Measurements from ENCODE around the gene CBR4. TPM values are rescaled to one million over a fixed set of nuclear protein-coding genes. Genes with fewer than 3 reads are reported as not detected.

Gene CBR4
- total RNA-seq, 1 experiment from 2014 or later, result 33.6 TPM

GRCh38 chr4:169030562-169030982 is 20.5 kb upstream of the CBR4 start:
- Histone ChIP-seq H2BK20ac (ENCODE audit: low read depth, low read length, poor library complexity, severe bottlenecking) (no peak overlapping the region), H2BK12ac (ENCODE audit: insufficient read length, low read depth, low read length) (no peak overlapping the region), H3K14ac (ENCODE audit: insufficient read depth, low read length) (no peak overlapping the region), H3K18ac (ENCODE audit: insufficient read length, low read depth, low read length) (no peak overlapping the region), H4K91ac (ENCODE audit: insufficient read length, low read depth, low read length) (no peak overlapping the region), H4K5ac (ENCODE audit: insufficient read length, low read depth, low read length) (no peak overlapping the region), H3K9me3 (ENCODE audit: control insufficient read depth, low read depth, low read length) (no peaks in the 10 kb centered on the region), H2AFZ (ENCODE audit: low read length) (no peak overlapping the region), H2AK5ac (ENCODE audit: insufficient read length, low read length) (no peak overlapping the region), H3K56ac (ENCODE audit: insufficient read length, low read depth, low read length) (no peak overlapping the region), H3K27ac (ENCODE audit: insufficient read length, low read depth, low read length) (no peak overlapping the region), H4K8ac (replicated peaks; ENCODE audit: insufficient read length, low read depth, low read length) (no peak overlapping the region), H3K27me3 (ENCODE audit: insufficient read depth, low read length) (no peaks in the 10 kb centered on the region), H2BK120ac (ENCODE audit: low read depth, low read length, poor library complexity, severe bottlenecking) (no peak overlapping the region), H3K23me2 (ENCODE audit: insufficient read length, low read depth, low read length, poor library complexity, severe bottlenecking) (no peaks in the 10 kb centered on the region), H3T11ph (ENCODE audit: low read length) (no peak overlapping the region), H3K4ac (ENCODE audit: low read depth, low read length) (no peak overlapping the region), H2BK5ac (ENCODE audit: insufficient read length, low read length) (no peak overlapping the region), H3K79me2 (ENCODE audit: insufficient read depth, low read length) (no peaks in the 10 kb centered on the region), H3K4me2 (ENCODE audit: insufficient read depth, insufficient read length, low read length) (no peak overlapping the region), H3K4me1 (ENCODE audit: insufficient read depth, low read length) (no peaks in the 10 kb centered on the region), H3K9ac (ENCODE audit: extremely low read depth, insufficient read length, low read length) (no peak overlapping the region), H4K20me1 (ENCODE audit: control insufficient read depth, insufficient read depth, insufficient read length) (no peaks in the 10 kb centered on the region), H3K79me1 (ENCODE audit: insufficient read depth, low read depth, low read length, poor library complexity, severe bottlenecking) (no peaks in the 10 kb centered on the region), H3K23ac (ENCODE audit: insufficient read length, low read depth, low read length) (no peak overlapping the region), H2BK15ac (ENCODE audit: low read depth, low read length) (no peak overlapping the region)
- WGBS (ENCODE audit: extremely low coverage, insufficient read length, low lambda C conversion rate), result no CpG with 5 or more reads among the region's 6 CpGs
- peaks cover 13 to 15% of the 10 kb centered on the region in 2 experiments for H3K4me1 Mint-ChIP-seq
- no peaks in the 10 kb centered on the region for H3K27me3 Mint-ChIP-seq (ENCODE audit: low read depth)
- TF ChIP-seq CTCF (conservative IDR thresholded peaks at IDR 0.05), result no peak
- H3K27ac Mint-ChIP-seq, result peak overlapping the region in 2 of 3 experiments; percentile 7 to 32; a peak in 2 of 7 replicates
- peaks cover 3% of the 10 kb centered on the region in 2 experiments; a peak in 4 of 5 replicates for H3K9me3 Mint-ChIP-seq
- H3K36me3 Mint-ChIP-seq (ENCODE audit: insufficient read depth in 1 of 3, low read depth in 3 of 3), result peaks cover 0 to 6% (median 5%) of the 10 kb centered on the region in 3 experiments; a peak in 4 of 7 replicates
- DNase-seq, result no peak
- H3K4me3 Mint-ChIP-seq, result no peak overlapping the region
